GM15510 (cell line): ENCODE data around the gene RTP5.

Experiments
- POLR2A ChIP-seq: IDR thresholded peaks from 3 replicates; pipeline ENCODE4 v1.6.1; 2011; ENCODE audit warnings: borderline replicate concordance; ENCODE audit not compliant: insufficient read length; ENCODE audit errors: extremely low read depth

The RTP5 gene

DNA sequence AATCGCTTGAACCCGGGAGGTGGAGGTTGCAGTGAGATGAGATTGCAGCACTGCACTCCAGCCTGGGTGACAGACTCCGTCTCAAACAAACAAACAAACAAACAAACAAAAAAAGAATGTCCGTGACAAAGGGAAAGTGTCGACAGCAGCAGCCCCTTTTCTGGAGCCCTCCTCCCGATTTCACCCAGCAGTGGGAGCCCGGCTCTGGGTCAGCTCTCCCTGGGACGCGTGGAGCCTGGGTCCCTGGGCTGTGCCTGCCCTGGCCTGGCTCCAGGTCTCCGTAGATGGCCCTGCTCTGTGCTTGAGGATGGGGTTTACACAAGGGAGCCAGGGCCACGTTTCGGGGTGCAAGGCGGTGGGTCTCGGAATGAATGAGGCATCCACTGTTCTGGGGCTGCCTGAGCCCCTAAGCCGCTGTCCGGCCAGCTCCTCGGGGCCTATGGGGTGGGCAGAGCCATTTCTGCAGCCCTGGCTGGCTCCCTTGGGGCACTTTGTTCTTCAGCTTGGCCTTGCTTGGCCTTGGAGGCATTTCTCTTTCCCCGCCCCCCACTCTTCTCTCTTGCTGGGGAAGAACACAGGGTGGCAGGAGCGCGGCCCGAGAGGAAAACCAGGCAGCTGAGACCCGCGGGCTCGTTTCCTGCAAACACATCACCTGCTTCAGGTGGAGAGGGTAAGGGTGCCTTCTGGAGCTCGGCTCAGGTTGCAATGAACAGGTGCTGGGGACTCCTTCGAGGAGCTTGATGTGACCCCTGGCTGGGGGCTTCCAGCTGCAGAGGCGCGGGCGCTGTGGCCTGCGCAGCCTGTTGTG is 29.1 kb downstream of the RTP5 start:
- TF ChIP-seq POLR2A: no peak

DNA sequence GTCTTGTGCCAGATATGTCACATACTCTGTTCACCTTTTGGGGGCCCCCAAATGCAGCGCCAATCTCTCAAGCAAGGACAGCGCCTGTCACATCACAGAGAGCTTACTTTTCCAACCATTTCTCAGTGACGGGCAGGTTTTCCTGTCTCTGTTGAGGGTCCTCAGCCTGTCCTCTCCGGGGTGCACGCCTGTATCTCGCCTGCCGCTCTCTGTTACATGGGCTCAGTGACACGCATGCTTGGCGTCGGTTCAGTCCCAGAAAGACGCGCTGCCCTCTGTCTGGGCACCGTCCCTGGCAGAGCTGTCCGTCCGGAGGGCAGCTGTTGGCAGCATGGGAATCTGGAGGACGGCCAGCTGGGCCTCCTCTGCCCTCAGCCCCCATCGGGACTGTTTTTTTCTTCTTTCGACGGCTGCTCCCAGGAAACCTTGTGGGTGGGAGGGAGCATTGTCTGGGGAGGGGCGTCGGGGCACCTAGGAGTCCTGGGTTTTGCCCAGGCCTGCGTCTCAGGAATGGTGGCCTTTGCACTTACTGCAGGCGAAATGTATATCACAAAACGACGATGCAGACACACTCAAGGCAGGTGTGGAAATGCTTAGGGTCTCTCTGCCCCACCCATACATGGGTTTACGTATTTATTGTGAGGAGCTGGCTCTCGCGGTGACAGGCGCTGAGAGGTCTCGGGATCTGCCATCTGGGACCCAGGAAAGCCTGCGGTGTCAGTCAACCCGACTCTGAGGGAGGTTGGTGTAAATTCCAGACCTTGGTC is 30.9 kb downstream of the RTP5 start:
- no peak for TF ChIP-seq POLR2A

DNA sequence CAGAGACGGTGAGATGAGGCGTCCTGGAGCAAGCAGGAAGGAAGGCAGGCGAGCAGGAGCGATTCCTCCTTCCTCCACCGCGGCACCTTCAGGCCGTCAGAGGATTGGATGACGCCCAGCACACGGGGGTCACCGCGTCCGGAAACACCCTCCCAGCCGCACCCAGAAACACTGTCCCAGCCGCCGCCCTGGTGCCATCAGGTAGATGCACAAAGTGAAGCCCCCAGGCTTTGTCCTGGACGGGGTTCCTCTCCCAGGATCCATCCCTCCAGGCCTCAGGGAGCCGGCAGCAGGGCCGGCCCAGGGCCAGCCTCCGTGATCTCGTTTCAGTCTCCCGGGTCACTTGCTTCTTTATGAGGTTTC is 31.5 kb downstream of the RTP5 start:
- TF ChIP-seq POLR2A: no peak

- TF ChIP-seq POLR2A: no peak
Observed at GRCh38 chr2:241901500-241902351, 32.2 kb downstream of the RTP5 start.

- TF ChIP-seq POLR2A: no peak
Observed at GRCh38 chr2:241902357-241902991, 32.9 kb downstream of the RTP5 start.

DNA sequence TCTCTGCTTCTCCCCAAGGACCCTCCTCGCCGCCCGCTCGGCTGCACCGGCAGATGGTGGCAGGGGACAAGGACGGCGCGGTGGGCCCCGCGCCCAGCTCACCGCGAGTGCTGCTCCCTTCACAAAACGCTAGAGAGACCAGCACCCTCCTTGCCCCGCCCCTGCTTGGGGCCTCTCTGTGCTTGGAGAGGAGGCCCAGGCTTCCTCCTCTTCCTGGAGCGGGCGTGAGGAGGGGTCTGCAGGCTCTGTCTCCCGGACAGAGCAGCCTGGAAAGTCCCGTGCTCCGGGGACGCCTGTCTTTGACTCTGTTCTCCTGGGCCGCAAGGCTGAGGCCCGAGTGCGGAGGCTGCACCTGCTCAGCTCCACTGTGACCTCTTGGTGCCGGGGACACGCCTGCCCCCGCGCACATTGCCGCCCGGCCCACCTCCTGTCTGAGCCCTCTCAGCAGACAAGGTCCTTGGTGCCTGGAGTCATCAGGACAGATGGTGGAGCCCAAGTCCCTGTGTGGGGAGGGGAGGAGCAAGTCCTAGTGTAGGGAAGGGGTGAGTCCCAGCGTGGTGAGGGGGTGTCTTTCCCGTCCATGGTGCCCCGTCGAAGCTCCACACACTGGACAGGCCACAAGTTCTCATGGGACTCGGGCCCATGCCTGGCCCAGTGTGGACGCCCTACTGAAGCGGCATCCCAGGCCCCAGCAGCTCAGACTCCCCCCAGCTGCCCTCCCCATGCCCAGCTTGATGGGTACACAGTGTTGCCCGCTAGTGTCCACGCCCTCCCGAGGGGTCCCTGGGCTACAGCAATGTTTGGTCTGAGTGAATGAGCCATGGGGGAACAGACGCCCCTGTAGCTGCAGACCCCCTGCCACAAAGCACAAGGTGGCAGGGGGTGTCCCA is 33.8 kb downstream of the RTP5 start:
- no peak for TF ChIP-seq POLR2A

DNA sequence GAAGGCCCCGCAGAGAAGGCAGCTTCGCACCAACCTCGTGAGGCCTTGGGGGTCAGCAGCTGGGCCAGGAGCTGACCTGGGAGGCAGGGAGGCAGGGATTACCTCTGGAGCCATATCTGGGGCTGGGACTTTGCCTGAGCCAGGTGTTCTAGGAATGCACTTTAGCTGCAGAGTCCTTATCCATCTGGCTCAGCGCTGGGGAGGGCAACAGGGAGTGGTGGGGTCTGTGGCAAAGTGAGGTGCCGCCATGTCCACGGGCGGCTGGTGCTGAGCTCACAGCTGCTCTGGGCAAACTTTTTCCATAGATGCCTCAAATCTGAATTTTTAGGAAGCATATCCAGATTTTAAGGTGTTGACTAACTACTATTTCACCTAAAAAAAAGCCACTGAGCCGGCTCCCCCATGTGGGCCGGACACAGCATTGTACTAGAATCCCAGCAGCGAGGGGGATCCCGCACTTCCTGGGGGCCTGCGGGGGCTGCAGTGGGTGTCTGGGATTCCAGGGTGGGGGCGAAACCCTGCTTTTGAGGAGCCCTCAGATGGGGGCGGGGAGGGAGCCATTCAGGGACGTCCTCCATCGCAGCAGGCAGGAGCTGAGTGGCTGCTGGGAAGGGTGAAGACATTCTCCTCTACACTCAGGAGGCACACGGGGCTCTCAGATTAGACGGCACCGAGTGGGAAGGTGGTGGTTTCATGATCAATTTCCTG is 34.6 kb downstream of the RTP5 start:
- no peak for TF ChIP-seq POLR2A

GRCh38 chr2:241904791-241905710 is 35.5 kb downstream of the RTP5 start:
- TF ChIP-seq POLR2A: no peak

DNA sequence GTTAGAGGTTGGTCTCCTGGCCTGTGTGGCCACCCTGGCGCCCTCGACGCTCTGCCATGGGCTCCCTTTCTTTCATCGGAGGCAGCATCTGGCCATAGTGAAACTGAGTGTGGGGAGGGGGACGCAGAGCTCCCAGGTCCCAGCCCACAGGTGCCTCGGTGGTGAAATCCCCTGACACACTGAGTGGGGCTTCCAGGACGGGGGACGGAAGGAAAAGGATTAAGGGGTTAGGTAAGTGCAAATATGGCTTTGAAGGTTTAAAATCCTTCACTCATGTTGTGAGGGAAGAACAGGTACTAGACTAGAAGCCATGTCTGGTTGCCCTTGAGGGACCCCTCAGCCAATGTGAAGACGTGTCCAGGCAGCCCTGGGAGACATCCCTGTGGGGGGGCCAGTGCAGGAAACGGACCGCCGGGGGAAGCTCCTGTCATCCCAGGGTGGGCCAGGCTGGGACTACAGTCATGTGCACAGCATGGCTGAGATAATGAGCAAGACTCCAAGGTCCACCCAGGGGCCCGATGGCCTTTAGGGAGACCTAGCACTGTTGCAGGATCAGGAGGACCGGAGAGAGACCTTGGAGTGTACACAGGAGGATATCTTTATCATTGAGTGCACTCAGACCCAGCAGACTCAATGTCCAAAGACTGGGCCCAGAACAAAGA is 36.3 kb downstream of the RTP5 start:
- no peak for TF ChIP-seq POLR2A

GRCh38 chr2:241906826-241907570 is 37.5 kb downstream of the RTP5 start:
- no peak for TF ChIP-seq POLR2A
